ENCODE measurements around the gene THSD7A.

GRCh38 chr7:11609096-11609670 is 222.8 kb downstream of the THSD7A start:
- TF ChIP-seq CTCF (optimal IDR thresholded peaks at IDR 0.05 in 1 of 3, IDR thresholded peaks at IDR 0.05 in 1 of 3, conservative IDR thresholded peaks at IDR 0.05 in 1 of 3; ENCODE audit: extremely low read depth in 1 of 3, insufficient read depth in 2 of 3, low read length in 3 of 3): no peak
- TF ChIP-seq EZH2 (IDR thresholded peaks at IDR 0.05; ENCODE audit: low read length): no peak

Data from keratinocyte (primary cell).